Neuronal stem cell (in vitro differentiated cells): ENCODE results near the gene ADGRL3.

Source experiments
- DNase-seq: peaks from one replicate; pipeline ENCODE4 v3.0.0-alpha.2; 2013; ENCODE audit warnings: low spot score
- H2AFZ ChIP-seq: one replicate; pipeline ENCODE4 v1.6.1; 2013; ENCODE audit warnings: mild to moderate bottlenecking, low read length, inconsistent platforms
- H2AK5ac ChIP-seq: 2 replicates; pipeline ENCODE4 v1.6.1; 2013; ENCODE audit warnings: low read depth, mild to moderate bottlenecking, inconsistent platforms, low read length, moderate library complexity, mixed read lengths
- H2BK120ac ChIP-seq: 2 replicates; pipeline ENCODE4 v1.6.1; 2013; ENCODE audit warnings: low read depth, mild to moderate bottlenecking, inconsistent platforms, low read length, moderate library complexity, mixed read lengths
- H2BK12ac ChIP-seq: one replicate; pipeline ENCODE4 v1.6.1; 2013; ENCODE audit warnings: low read length, inconsistent platforms
- H2BK15ac ChIP-seq: 2 replicates; pipeline ENCODE4 v1.6.1; 2013; ENCODE audit warnings: mild to moderate bottlenecking, low read length, inconsistent platforms, mixed read lengths
- H2BK5ac ChIP-seq: one replicate; pipeline ENCODE4 v1.6.1; 2013; ENCODE audit warnings: inconsistent platforms, mild to moderate bottlenecking, low read length, moderate library complexity
- H3K14ac ChIP-seq: one replicate; pipeline ENCODE4 v1.6.1; 2013; ENCODE audit warnings: low read length, inconsistent platforms
- H3K18ac ChIP-seq: 2 replicates; pipeline ENCODE4 v1.6.1; 2013; ENCODE audit warnings: low read length, inconsistent platforms
- H3K23ac ChIP-seq: 2 replicates; pipeline ENCODE4 v1.6.1; 2013; ENCODE audit warnings: low read depth, mild to moderate bottlenecking, mixed read lengths, low read length, inconsistent platforms; ENCODE audit not compliant: poor library complexity
- H3K27ac ChIP-seq: replicated peaks from 3 replicates; pipeline ENCODE4 v1.5.1; 2013; ENCODE audit warnings: low read length, inconsistent platforms
- H3K27me3 ChIP-seq, 3 experiments: 2 replicates each; pipeline ENCODE4 v1.6.1; 2013; ENCODE audit warnings: low read length in 3 of 3, mild to moderate bottlenecking in 2 of 3, inconsistent platforms in 1 of 3, low read depth in 1 of 3, mixed read lengths in 1 of 3, moderate library complexity in 1 of 3; ENCODE audit not compliant: control insufficient read depth in 3 of 3, insufficient read depth in 3 of 3
- H3K36me3 ChIP-seq, 2 donors: replicated peaks in 1 of 2; 2 replicates each; pipeline ENCODE4 v1.6.1; 2013; ENCODE audit warnings: low read length in 2 of 2; ENCODE audit not compliant: control insufficient read depth in 2 of 2, insufficient read depth in 2 of 2
- H3K4ac ChIP-seq: 2 replicates; pipeline ENCODE4 v1.6.1; 2013; ENCODE audit warnings: inconsistent platforms, mild to moderate bottlenecking, low read length, moderate library complexity
- H3K4me1 ChIP-seq, 2 donors: 1 replicate in 1 of 2; 2 replicates in 1 of 2; pipeline ENCODE4 v1.6.1; 2013; ENCODE audit warnings: low read length in 2 of 2, low read depth in 1 of 2; ENCODE audit not compliant: control insufficient read depth in 2 of 2, insufficient read depth in 1 of 2
- H3K4me2 ChIP-seq: one replicate; pipeline ENCODE4 v1.6.1; 2013; ENCODE audit warnings: mild to moderate bottlenecking, low read length, inconsistent platforms; ENCODE audit not compliant: insufficient read depth, poor library complexity, severe bottlenecking
- H3K4me3 ChIP-seq, 2 donors: 2 replicates each; pipeline ENCODE4 v1.5.1; 2013; ENCODE audit warnings: low read length in 2 of 2, mild to moderate bottlenecking in 2 of 2, inconsistent platforms in 1 of 2, moderate library complexity in 1 of 2
- H3K79me1 ChIP-seq: one replicate; pipeline ENCODE4 v1.6.1; 2013; ENCODE audit warnings: low read depth, mild to moderate bottlenecking, inconsistent platforms, low read length, moderate library complexity
- H3K9ac ChIP-seq: one replicate; pipeline ENCODE4 v1.6.1; 2013; ENCODE audit warnings: mild to moderate bottlenecking, low read depth, low read length, inconsistent platforms; ENCODE audit not compliant: poor library complexity
- H3K9me3 ChIP-seq, 2 donors: replicated peaks in 1 of 2; 2 replicates each; pipeline versions ENCODE3 to v1.6.1; 2013; ENCODE audit warnings: low read length in 2 of 2, mild to moderate bottlenecking in 2 of 2, inconsistent platforms in 1 of 2, low read depth in 1 of 2, mixed read lengths in 1 of 2, moderate library complexity in 1 of 2; ENCODE audit not compliant: control insufficient read depth in 2 of 2, insufficient read depth in 1 of 2
- H4K8ac ChIP-seq: one replicate; pipeline ENCODE4 v1.6.1; 2013; ENCODE audit warnings: low read depth, mild to moderate bottlenecking, inconsistent platforms, low read length, moderate library complexity
- H4K91ac ChIP-seq: one replicate; pipeline ENCODE4 v1.6.1; 2013; ENCODE audit warnings: low read length, low read depth, mild to moderate bottlenecking, inconsistent platforms; ENCODE audit not compliant: poor library complexity
- WGBS, 2 donors: extraction: QIAGEN DNeasy Blood & Tissue Kit; methylation state at CpG; one replicate each; pipeline ENCODE4 v1.1.7; 2013; ENCODE audit warnings: missing lambda C conversion rate in 2 of 2, mixed read lengths in 1 of 2; ENCODE audit not compliant: insufficient read length in 2 of 2, insufficient replicate concordance in 1 of 2; ENCODE audit errors: extremely low coverage in 2 of 2; 5-methylcytosine and 5-hydroxymethylcytosine counted together

ADGRL3 gene

DNA sequence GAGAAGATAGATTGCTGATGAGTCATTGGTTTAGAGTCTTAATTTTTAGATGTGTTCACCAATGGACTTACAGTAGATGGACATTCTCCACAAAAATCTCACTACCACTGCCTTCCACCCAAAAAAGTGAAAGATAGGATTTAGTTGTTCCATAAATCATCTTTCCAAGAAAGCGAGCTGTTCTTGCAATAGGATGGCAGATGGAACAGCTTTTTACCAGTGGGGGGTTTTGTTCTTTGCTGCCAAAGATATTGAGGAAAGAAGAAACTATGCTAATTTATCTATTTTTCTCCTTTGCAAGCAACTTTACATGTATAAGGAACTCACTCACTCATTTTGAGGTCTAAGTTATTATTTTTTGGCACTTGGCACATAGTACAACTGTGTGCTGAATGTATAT is 109.5 kb downstream of the ADGRL3 start:
- H4K91ac ChIP-seq: no peak overlapping the region
- H4K8ac ChIP-seq: no peak overlapping the region
- no peaks in the 10 kb centered on the region for H3K27me3 ChIP-seq
- peaks cover 0 to 11% of the 10 kb centered on the region in 2 donors for H3K9me3 ChIP-seq
- no peak overlapping the region for H2AK5ac ChIP-seq
- H3K23ac ChIP-seq: no peak overlapping the region
- no peak for DNase-seq
- no peaks in the 10 kb centered on the region for H3K79me1 ChIP-seq
- H3K14ac ChIP-seq: no peak overlapping the region
- no peak overlapping the region for H3K4ac ChIP-seq
- no peak overlapping the region for H2AFZ ChIP-seq
- no peak overlapping the region for H3K9ac ChIP-seq
- H3K27ac ChIP-seq: no peak overlapping the region
- peaks cover 0 to 2% of the 10 kb centered on the region in 2 donors for H3K36me3 ChIP-seq
- no peak overlapping the region for H3K18ac ChIP-seq
- H2BK12ac ChIP-seq: no peak overlapping the region
- H2BK15ac ChIP-seq: no peak overlapping the region
- no peak overlapping the region for H2BK120ac ChIP-seq
- H3K4me3 ChIP-seq: no peak overlapping the region
- no peak overlapping the region for H2BK5ac ChIP-seq
- WGBS, 2 donors: no CpG with 5 or more reads among the region's 1 CpG
- H3K4me1 ChIP-seq: peaks cover 0 to 5% of the 10 kb centered on the region in 2 donors
- no peak overlapping the region for H3K4me2 ChIP-seq

DNA sequence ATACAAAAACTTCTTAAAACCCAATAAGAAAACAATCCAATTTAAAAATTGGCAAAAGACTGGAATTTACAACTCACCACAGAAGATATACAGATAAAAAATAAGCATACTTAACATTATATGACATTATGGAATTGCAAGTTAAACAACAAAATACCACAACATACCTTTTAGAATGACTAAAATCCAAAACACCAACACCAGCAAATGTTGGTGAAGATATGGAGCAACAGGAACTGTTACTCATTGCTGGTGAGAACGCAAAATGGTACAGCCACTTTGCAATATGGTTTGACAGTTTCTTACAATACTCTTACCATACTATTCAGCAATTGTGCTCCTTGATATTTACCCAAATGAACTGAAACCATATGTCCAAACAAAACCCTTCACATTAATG is 112.4 kb downstream of the ADGRL3 start:
- H3K18ac ChIP-seq: no peak overlapping the region
- no peak overlapping the region for H3K14ac ChIP-seq
- H4K91ac ChIP-seq: no peak overlapping the region
- peaks cover 0 to 5% of the 10 kb centered on the region in 2 donors for H3K4me1 ChIP-seq
- H2AK5ac ChIP-seq: no peak overlapping the region
- no peak overlapping the region for H3K4ac ChIP-seq
- H3K36me3 ChIP-seq: peaks cover 0 to 2% of the 10 kb centered on the region in 2 donors
- H3K4me3 ChIP-seq: no peak overlapping the region
- WGBS, 2 donors: no CpG with 5 or more reads among the region's 1 CpG
- no peak overlapping the region for H2AFZ ChIP-seq
- no peak overlapping the region for H2BK12ac ChIP-seq
- no peak overlapping the region for H3K4me2 ChIP-seq
- H3K9me3 ChIP-seq: peaks cover 0 to 11% of the 10 kb centered on the region in 2 donors
- H3K9ac ChIP-seq: no peak overlapping the region
- no peak overlapping the region for H2BK120ac ChIP-seq
- no peak overlapping the region for H3K23ac ChIP-seq
- no peak overlapping the region for H4K8ac ChIP-seq
- H3K27me3 ChIP-seq: no peaks in the 10 kb centered on the region
- DNase-seq: no peak
- H2BK15ac ChIP-seq: no peak overlapping the region
- no peaks in the 10 kb centered on the region for H3K79me1 ChIP-seq
- no peak overlapping the region for H2BK5ac ChIP-seq
- no peak overlapping the region for H3K27ac ChIP-seq

DNA sequence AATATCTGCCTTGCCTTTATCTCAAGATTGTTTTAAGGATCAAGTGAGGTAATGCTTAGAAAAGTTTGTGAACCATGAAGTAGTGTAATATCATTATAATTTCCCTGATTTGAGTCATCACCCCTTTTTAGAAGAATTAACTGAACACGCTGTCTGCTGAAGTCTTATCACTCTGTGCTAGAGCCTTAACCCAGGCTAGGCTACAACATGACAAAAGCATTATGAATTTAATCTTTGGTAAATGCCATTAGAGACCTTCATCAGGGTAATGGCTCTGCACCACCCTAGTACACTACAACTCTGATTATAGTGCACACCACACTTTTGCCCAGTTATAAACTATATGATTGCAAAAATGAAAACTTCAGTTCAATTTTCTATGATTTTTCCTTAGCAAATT is 118.3 kb downstream of the ADGRL3 start:
- no peak overlapping the region for H2BK12ac ChIP-seq
- no peak overlapping the region for H3K14ac ChIP-seq
- H2BK5ac ChIP-seq: no peak overlapping the region
- H3K4ac ChIP-seq: no peak overlapping the region
- no peak overlapping the region for H3K18ac ChIP-seq
- H2AFZ ChIP-seq: no peak overlapping the region
- H3K23ac ChIP-seq: no peak overlapping the region
- no peaks in the 10 kb centered on the region for H3K79me1 ChIP-seq
- WGBS, 2 donors: no CpG with 5 or more reads among the region's 1 CpG
- H3K27ac ChIP-seq: no peak overlapping the region
- no peak overlapping the region for H2BK120ac ChIP-seq
- no peaks in the 10 kb centered on the region for H3K4me1 ChIP-seq
- no peak overlapping the region for H3K9ac ChIP-seq
- H4K91ac ChIP-seq: no peak overlapping the region
- H3K4me2 ChIP-seq: no peak overlapping the region
- peaks cover 2 to 3% of the 10 kb centered on the region in 2 donors for H3K36me3 ChIP-seq
- peaks cover 4 to 16% of the 10 kb centered on the region in 2 donors for H3K9me3 ChIP-seq
- H2AK5ac ChIP-seq: no peak overlapping the region
- no peak overlapping the region for H2BK15ac ChIP-seq
- no peak overlapping the region for H3K4me3 ChIP-seq
- no peaks in the 10 kb centered on the region for H3K27me3 ChIP-seq
- DNase-seq: no peak
- no peak overlapping the region for H4K8ac ChIP-seq

GRCh38 chr4:61319156-61319555 is 119.0 kb downstream of the ADGRL3 start:
- Histone ChIP-seq H2BK5ac (no peak overlapping the region), H3K18ac (no peak overlapping the region), H3K27me3 (no peaks in the 10 kb centered on the region), H4K91ac (no peak overlapping the region), H2AFZ (no peak overlapping the region), H3K14ac (no peak overlapping the region), H2BK15ac (no peak overlapping the region), H3K4me1 (no peaks in the 10 kb centered on the region), H3K9ac (no peak overlapping the region), H3K36me3 (peaks cover 0 to 3% of the 10 kb centered on the region in 2 donors), H4K8ac (no peak overlapping the region), H3K9me3 (peaks cover 4 to 23% of the 10 kb centered on the region in 2 donors), H3K23ac (no peak overlapping the region), H3K79me1 (peaks cover 1% of the 10 kb centered on the region), H2AK5ac (no peak overlapping the region), H3K27ac (no peak overlapping the region), H2BK120ac (no peak overlapping the region), H3K4me3 (no peak overlapping the region), H2BK12ac (no peak overlapping the region), H3K4ac (no peak overlapping the region), H3K4me2 (no peak overlapping the region)
- DNase-seq: no peak
